ENCODE data around the gene FXYD5.

FXYD5 gene

GRCh38 chr19:35211545-35212230, 57.2 kb downstream of the FXYD5 start:
- H3K27me3 ChIP-seq (ENCODE audit: insufficient read depth, poor library complexity, severe bottlenecking) = peaks cover 5% of the 10 kb centered on the region
- H3K27ac ChIP-seq (ENCODE audit: poor library complexity, severe bottlenecking) = no peak overlapping the region
- peaks cover 12% of the 10 kb centered on the region for H3K4me1 ChIP-seq (ENCODE audit: insufficient read depth, poor library complexity, severe bottlenecking)

GRCh38 chr19:35212241-35212640, 57.7 kb downstream of the FXYD5 start:
- Histone ChIP-seq H3K27me3 (ENCODE audit: insufficient read depth, poor library complexity, severe bottlenecking) (peaks cover 5% of the 10 kb centered on the region), H3K27ac (ENCODE audit: poor library complexity, severe bottlenecking) (no peak overlapping the region), H3K9me3 (ENCODE audit: severe bottlenecking) (no peaks in the 10 kb centered on the region), H3K4me3 (ENCODE audit: severe bottlenecking) (no peak overlapping the region), H3K36me3 (ENCODE audit: low read depth) (no peaks in the 10 kb centered on the region), H3K4me1 (ENCODE audit: insufficient read depth, poor library complexity, severe bottlenecking) (peaks cover 12% of the 10 kb centered on the region)
- no peak for DNase-seq (ENCODE audit: low spot score)
- ATAC-seq (ENCODE audit: low read depth) = no peak
- no peak for TF ChIP-seq CTCF (IDR thresholded peaks at IDR 0.05; ENCODE audit: poor library complexity, severe bottlenecking)

More at GRCh38 chr19:35211545-35212230, 57.2 kb downstream of the FXYD5 start:
- Histone ChIP-seq H3K36me3 (ENCODE audit: low read depth) (no peaks in the 10 kb centered on the region), H3K4me3 (ENCODE audit: severe bottlenecking) (no peak overlapping the region), H3K9me3 (ENCODE audit: severe bottlenecking) (no peaks in the 10 kb centered on the region)
- TF ChIP-seq CTCF (IDR thresholded peaks at IDR 0.05; ENCODE audit: poor library complexity, severe bottlenecking) = no peak
- DNase-seq (ENCODE audit: low spot score) (no peak), ATAC-seq (ENCODE audit: low read depth) (no peak)

GRCh38 chr19:35213663-35214632, 59.4 kb downstream of the FXYD5 start:
- Histone ChIP-seq H3K9me3 (ENCODE audit: severe bottlenecking) (no peaks in the 10 kb centered on the region), H3K4me3 (ENCODE audit: severe bottlenecking) (no peak overlapping the region), H3K27ac (ENCODE audit: poor library complexity, severe bottlenecking) (no peak overlapping the region), H3K27me3 (ENCODE audit: insufficient read depth, poor library complexity, severe bottlenecking) (peaks cover 5% of the 10 kb centered on the region), H3K4me1 (ENCODE audit: insufficient read depth, poor library complexity, severe bottlenecking) (peaks cover 12% of the 10 kb centered on the region), H3K36me3 (ENCODE audit: low read depth) (no peaks in the 10 kb centered on the region)
- ATAC-seq (ENCODE audit: low read depth) (peak; percentile 91), DNase-seq (ENCODE audit: low spot score) (no peak)
- TF ChIP-seq CTCF (IDR thresholded peaks at IDR 0.05; ENCODE audit: poor library complexity, severe bottlenecking) = no peak

GRCh38 chr19:35214766-35215422, 60.4 kb downstream of the FXYD5 start:
- Histone ChIP-seq H3K4me3 (ENCODE audit: severe bottlenecking) (no peak overlapping the region), H3K36me3 (ENCODE audit: low read depth) (no peaks in the 10 kb centered on the region), H3K27ac (ENCODE audit: poor library complexity, severe bottlenecking) (no peak overlapping the region), H3K4me1 (ENCODE audit: insufficient read depth, poor library complexity, severe bottlenecking) (peaks cover 12% of the 10 kb centered on the region), H3K9me3 (ENCODE audit: severe bottlenecking) (no peaks in the 10 kb centered on the region), H3K27me3 (ENCODE audit: insufficient read depth, poor library complexity, severe bottlenecking) (peaks cover 5% of the 10 kb centered on the region)
- ATAC-seq (ENCODE audit: low read depth) (no peak), DNase-seq (ENCODE audit: low spot score) (no peak)
- no peak for TF ChIP-seq CTCF (IDR thresholded peaks at IDR 0.05; ENCODE audit: poor library complexity, severe bottlenecking)

Measured in RWPE2 (cell line).